Stimulated activated CD8-positive, alpha-beta memory T cell treated with anti-CD3 and anti-CD28 coated beads, Interleukin-7, amount 100 ng/mL, for 48 hours (primary cell): ENCODE data around the gene TSHZ2.
A peak's percentile ranks its signal among the peaks of the same experiment; 100 is the strongest.
"Not testable (repeated sequence)": the region's sequence is repeated elsewhere in the genome, so short reads cannot be mapped to it uniquely, and the experiment has no call there.

Experiments
- DNase-seq, 2 donors: peaks; one replicate each; pipeline ENCODE4 v3.0.0-alpha.2; 2020; ENCODE audit warnings: low read depth in 1 of 2; ENCODE audit errors: extremely low read depth in 1 of 2

The TSHZ2 gene

GRCh38 chr20:53365076-53365475 is 392.9 kb downstream of the TSHZ2 start:
- no peak for DNase-seq

- DNase-seq, result no peak
Observed at GRCh38 chr20:53365539-53366075, 393.4 kb downstream of the TSHZ2 start.

GRCh38 chr20:53366928-53367327 is 394.8 kb downstream of the TSHZ2 start:
- not testable (repeated sequence) for DNase-seq

- no peak for DNase-seq
Observed at GRCh38 chr20:53369871-53370270, 397.7 kb downstream of the TSHZ2 start.

- no peak for DNase-seq
Observed at GRCh38 chr20:53370345-53370961, 398.3 kb downstream of the TSHZ2 start.

- DNase-seq, result no peak
Observed at GRCh38 chr20:53371216-53371615, 399.1 kb downstream of the TSHZ2 start.

- DNase-seq, result no peak
Observed at GRCh38 chr20:53376021-53376420, 403.9 kb downstream of the TSHZ2 start.

- no peak for DNase-seq
Observed at GRCh38 chr20:53379014-53379832, 407.1 kb downstream of the TSHZ2 start.

- DNase-seq, result no peak
Observed at GRCh38 chr20:53379833-53380120, 407.6 kb downstream of the TSHZ2 start.

- no peak for DNase-seq
Observed at GRCh38 chr20:53381568-53382262, 409.6 kb downstream of the TSHZ2 start.

- DNase-seq, result no peak
Observed at GRCh38 chr20:53382263-53382844, 410.2 kb downstream of the TSHZ2 start.

GRCh38 chr20:53383916-53384315 is 411.8 kb downstream of the TSHZ2 start:
- no peak for DNase-seq

- no peak for DNase-seq
Observed at GRCh38 chr20:53384392-53384791, 412.2 kb downstream of the TSHZ2 start.

- DNase-seq, result no peak
Observed at GRCh38 chr20:53385941-53386767, 414.0 kb downstream of the TSHZ2 start.

- peak in 1 of 2 donors; percentile 12 for DNase-seq
Observed at GRCh38 chr20:53387983-53388675, 416.0 kb downstream of the TSHZ2 start.

GRCh38 chr20:53389516-53390300 is 417.6 kb downstream of the TSHZ2 start:
- DNase-seq, result no peak

GRCh38 chr20:53390770-53391169 is 418.6 kb downstream of the TSHZ2 start:
- DNase-seq, result no peak

GRCh38 chr20:53394433-53394832 is 422.3 kb downstream of the TSHZ2 start:
- DNase-seq, result no peak
